ENCODE measurements around the gene CD34. TPM values are rescaled to one million over a fixed set of nuclear protein-coding genes. Genes with fewer than 3 reads are reported as not detected.
A peak's percentile ranks its signal among the peaks of the same experiment; 100 is the strongest.

CD34 gene
- total RNA-seq, 1 donor from 2014 or later, result 34.3 TPM

- DNase-seq, result no peak
These were observed 37.7 kb downstream of the CD34 start for GRCh38 chr1:207873055-207873890.

DNA sequence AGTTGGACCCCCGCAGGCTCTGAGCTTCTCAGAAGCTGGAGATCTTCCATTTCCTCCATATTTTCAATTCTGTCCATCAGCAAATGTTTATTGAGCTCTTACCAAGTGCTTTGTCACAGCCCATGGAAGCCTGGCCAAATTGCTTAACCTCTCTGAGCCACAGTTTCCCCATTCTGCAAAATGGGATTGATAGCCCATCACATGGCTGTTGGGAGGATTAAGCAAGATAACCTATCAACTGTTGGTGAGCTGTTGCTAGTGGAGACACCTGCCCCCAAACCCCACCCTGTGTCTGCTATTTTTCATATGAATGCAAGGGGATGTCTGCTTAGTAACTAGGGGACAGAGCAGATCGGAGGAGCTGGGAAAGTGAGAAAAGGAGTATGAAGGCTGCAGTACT is 38.3 kb downstream of the CD34 start:
- DNase-seq, result no peak

GRCh38 chr1:207871117-207871649 is 39.7 kb downstream of the CD34 start:
- no peak for DNase-seq

- no peak for DNase-seq
These were observed 40.5 kb downstream of the CD34 start for GRCh38 chr1:207870306-207871031.

GRCh38 chr1:207869859-207870258 is 41.1 kb downstream of the CD34 start:
- DNase-seq, result no peak

GRCh38 chr1:207868774-207869721 is 41.9 kb downstream of the CD34 start:
- DNase-seq, result peak; percentile 63

- no peak for DNase-seq
These were observed 42.6 kb downstream of the CD34 start for GRCh38 chr1:207868251-207868773.

DNA sequence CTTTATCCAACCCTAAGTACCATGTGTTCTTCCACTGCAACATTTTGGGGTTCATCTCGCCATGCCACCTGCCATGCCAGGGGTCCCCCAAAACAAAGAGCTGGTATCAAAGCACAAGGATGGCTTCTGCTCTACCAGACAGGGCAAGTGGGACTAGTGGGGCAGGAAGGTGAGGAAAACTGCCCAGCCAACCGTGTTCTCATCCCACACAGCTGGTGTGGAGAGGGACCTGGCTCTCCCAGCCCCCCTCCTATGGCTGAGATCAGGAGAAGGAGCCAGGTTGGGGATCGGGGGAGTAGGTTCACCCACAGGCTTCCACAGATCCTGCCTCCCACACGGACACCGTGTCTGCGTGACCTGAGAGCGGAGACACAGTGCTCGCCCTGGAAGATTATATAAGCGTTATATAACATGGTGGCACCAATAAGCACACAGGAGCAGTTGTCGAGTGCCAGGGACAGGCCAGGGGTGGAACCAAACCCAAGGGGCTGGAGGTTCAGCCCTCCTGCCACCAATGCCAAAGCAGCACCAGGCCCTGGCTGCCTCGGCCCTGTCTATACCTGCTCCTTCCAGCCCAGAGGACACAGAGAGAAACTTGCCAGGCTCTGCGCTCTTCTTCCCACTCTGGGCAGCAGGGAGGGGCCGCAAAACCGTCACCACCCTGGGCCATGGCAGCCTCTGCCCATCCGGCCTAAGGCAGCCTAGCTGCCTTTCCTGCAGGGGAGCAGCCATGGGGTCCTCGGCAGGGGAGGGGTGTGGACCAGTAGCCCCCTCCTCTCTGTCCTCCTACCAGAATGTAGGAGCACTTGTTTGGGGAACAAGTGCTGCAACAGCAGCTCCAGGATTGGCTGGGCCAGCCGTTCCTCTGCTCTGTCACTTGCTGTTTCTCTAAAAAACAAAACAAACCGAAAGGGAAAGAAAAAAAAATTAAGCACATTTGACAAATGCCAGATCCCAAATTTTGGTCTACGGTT is 43.5 kb downstream of the CD34 start:
- DNase-seq, result no peak

DNA sequence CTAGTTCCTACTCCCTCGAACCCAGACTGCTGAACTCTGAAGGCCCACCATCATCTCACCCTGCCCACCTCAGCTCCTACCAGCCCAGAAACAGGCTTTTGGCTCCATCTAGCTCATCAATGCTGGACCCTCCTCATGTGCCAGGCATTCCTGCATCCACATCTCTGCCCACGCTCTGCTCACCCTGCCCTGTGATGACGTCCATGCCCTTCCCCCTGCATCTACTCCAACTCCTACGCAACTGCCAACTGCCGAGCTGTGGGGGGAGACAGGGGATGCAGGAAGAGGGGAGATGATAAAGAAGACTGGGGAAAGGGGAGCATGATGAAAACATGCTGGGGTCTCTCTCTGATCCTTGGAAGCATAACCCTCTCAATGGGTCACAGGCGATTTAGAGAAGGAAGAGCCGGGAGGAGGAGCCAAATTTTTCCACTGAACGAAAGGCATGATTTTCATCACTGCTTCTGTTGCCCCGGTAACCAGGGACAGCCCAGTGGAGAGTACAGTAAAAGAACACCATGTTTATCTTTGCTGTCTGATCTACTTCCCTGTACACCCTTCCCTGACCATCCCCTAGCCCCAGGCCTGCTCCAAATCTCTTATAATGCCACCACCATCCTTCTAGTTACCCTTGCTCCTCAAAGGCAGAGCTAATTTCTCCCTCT is 44.3 kb downstream of the CD34 start:
- peak; percentile 9 for DNase-seq

GRCh38 chr1:207863893-207864535 is 46.9 kb downstream of the CD34 start:
- DNase-seq, result no peak

- DNase-seq, result no peak
These were observed 48.6 kb downstream of the CD34 start for GRCh38 chr1:207862241-207862787.

DNA sequence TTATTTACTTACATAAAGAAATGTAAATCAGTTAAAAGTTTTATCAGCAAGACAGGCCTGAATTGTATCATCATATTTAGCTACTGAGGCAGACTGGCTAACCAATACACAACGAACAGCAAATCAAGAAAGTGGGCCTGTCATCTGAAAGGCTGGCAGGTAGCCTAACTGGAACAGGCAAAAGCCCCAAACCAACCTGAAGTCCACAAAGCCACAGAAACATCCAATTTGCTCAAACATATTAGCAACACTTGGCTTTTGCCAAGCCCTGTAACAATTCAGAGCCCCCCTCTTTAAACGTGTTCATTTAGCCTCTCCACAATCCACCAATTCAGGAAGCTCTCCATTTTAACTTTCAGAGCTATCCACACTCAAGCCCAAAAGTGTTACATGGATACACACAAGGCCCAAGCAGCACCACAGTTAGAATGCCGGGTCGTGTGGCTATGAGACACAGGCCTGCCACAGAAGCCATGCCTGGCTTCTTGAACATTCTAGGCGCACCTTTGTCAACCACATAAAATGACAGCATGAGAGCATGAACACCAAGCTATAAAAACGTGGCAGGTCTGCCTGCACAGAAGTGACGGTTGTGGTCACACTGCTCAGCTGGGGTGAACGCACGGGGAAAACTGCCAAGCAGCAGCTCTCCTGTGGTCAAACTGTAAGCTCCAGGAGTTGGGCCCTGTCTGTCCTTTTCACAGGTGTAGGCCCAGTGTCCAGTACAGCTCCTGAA is 49.3 kb downstream of the CD34 start:
- DNase-seq, result no peak

DNA sequence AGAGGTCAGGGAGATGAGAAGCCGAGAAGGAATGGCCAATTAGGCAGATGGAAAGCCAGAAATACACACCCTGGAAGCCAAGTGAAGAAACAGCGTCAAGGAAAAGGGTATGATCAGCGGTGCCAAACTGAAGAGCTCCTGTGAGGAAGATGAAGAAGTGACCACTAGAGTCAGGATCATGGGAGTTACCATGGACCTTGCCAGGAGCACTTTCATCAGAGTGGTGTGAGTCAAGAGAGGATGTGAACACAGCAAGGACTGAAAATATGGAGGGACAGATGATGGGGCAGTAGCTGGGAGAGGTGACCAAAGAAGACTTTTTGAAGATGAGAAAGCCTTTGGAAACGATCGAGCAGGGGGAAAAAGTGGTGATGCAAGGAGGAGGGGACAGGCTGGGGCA is 50.4 kb downstream of the CD34 start:
- no peak for DNase-seq

- no peak for DNase-seq
These were observed 52.1 kb downstream of the CD34 start for GRCh38 chr1:207858806-207859205.

DNA sequence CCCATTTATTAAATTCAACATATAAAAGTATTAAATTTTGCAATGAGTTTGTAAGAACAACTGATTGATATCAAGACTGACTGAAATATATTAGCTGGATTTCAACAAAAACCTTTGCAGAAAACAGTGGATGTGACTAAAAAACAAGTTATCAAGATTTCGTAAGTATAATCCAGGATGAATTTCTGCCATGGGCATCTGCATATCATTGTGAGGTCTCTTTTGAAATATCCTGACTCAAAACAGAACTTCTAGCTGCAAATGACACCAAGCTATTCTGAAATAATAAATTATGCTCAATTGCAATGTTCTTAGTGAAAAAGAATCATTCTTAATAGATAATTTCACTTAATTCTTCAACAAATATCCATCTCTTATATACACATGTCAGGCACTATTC is 52.6 kb downstream of the CD34 start:
- no peak for DNase-seq

DNA sequence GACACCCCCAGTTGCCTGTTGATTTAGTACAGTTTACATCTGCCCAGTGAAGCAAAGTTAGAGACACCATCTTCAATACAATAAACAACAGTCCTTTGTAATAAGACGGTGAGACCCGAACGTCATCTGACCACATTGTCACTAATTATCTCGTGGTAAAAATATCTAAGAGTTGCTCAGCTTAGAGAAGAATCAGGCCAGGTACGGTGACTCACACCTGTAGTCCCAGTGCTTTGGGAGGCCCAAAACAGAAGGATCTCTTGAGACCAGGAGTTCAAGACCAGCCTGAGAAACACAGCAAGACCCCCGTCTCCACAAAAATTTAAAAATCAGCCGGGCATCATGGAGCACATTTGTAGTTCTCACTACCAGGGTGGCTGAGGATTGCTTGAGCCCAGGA is 53.5 kb downstream of the CD34 start:
- DNase-seq, result no peak

DNA sequence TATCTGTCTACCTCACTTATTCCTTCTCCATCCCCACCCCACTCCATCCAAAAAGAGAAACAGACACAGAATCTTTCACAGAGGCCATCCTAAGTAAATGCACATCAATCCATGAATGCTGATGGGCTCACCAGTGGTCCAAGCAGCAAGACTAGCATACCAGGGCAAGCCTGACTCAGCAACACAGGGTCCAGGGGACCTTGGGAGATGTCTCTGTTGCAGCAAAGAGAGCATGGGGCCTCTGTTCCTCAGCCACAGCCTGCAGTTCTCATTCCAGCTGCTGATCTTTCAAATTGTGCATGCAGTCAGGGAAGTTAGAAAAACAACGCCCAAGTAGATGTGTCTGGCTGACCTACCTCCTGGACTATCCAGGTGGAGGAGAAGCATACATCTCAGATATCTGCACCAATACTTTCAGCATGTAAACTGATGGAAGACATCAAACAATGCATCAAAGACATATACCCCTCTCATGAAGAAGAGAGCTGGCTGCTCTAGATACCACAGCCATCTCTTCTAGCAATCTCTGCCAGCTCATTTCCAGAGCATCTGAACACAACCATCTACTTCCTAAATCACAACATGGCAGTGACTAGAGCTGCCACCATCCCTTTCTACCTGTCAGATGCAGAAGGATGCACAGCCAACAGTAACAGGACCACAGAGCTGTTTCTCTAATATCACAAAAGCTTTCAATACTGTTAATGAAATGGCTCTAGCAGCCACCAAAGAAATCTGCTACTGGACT is 54.5 kb downstream of the CD34 start:
- no peak for DNase-seq

GRCh38 chr1:207854001-207854400 is 56.9 kb downstream of the CD34 start:
- no peak for DNase-seq
